Esophagus muscularis mucosa (tissue), 4 donors: ENCODE measurements around the gene KLHL3. TPM values are rescaled to one million over a fixed set of nuclear protein-coding genes. Genes with fewer than 3 reads are reported as not detected.

Experiments
- DNase-seq: peaks from one replicate; pipeline ENCODE4 v3.0.0-alpha.2; 2017; ENCODE audit errors: extremely low spot score
- H3K27ac ChIP-seq, 4 donors: fragments of 200-600 bp; sonication (generic); replicated peaks in 1 of 4; 1 replicate in 3 of 4; 2 replicates in 1 of 4; pipeline ENCODE4 v1.5.1; 2016 to 2019; ENCODE audit warnings: mild to moderate bottlenecking in 1 of 4
- H3K27me3 ChIP-seq, 4 donors: fragments of 200-600 bp; sonication (generic); one replicate each; pipeline versions ENCODE4 v1.5.1 to v1.6.0; 2016 to 2019
- H3K36me3 ChIP-seq, 4 donors: fragments of 200-600 bp; sonication (generic); one replicate each; pipeline ENCODE4 v1.5.1; 2016 to 2019
- H3K4me1 ChIP-seq, 4 donors: fragments of 200-600 bp; sonication (generic); one replicate each; pipeline ENCODE4 v1.5.1; 2016 to 2019
- H3K4me3 ChIP-seq, 4 donors: fragments of 200-600 bp; sonication (generic); 1 replicate in 2 of 4; 2 replicates in 2 of 4; pipeline ENCODE4 v1.5.1; 2016 to 2019; ENCODE audit warnings: mild to moderate bottlenecking in 4 of 4, moderate library complexity in 1 of 4
- H3K9me3 ChIP-seq, 4 donors: fragments of 200-600 bp; sonication (generic); 1 replicate in 3 of 4; 2 replicates in 1 of 4; pipeline ENCODE4 v1.5.1; 2016 to 2019
- CTCF ChIP-seq, 3 experiments: fragments of 200-600 bp in 2 of 3; fragments of 450-650 bp in 1 of 3; sonication (generic) in 2 of 3; IDR thresholded peaks; one replicate each; pipeline ENCODE4 v1.5.1; 2017 to 2019; ENCODE audit warnings: antibody characterized with exemption in 3 of 3, mild to moderate bottlenecking in 2 of 3, moderate library complexity in 1 of 3
- EP300 ChIP-seq: sonication (generic); formaldehyde crosslinking; IDR thresholded peaks from one replicate; pipeline ENCODE4 v1.6.1; 2017; ENCODE audit warnings: antibody characterized with exemption
- POLR2A ChIP-seq: fragments of 450-650 bp; IDR thresholded peaks from one replicate; pipeline ENCODE4 v1.6.1; 2017; ENCODE audit warnings: antibody characterized with exemption, moderate library complexity, mild to moderate bottlenecking, low read depth
- POLR2AphosphoS5 ChIP-seq, 2 donors: sonication (generic); formaldehyde crosslinking; IDR thresholded peaks; one replicate each; pipeline ENCODE4 v1.6.1; 2017; ENCODE audit warnings: antibody characterized with exemption in 2 of 2
- WGBS: methylation state at CpG from one replicate; pipeline ENCODE4 v1.1.5; 2018; 5-methylcytosine and 5-hydroxymethylcytosine counted together
- intact Hi-C: fragments of 100-400 bp; cut with DNase I; formaldehyde crosslinking; loops from one replicate; pipeline ENCODE4 v1.15.1; 2023
- total RNA-seq, 4 donors: library from RNA; depleted of rRNA; stranded (reverse); fragments of >200 nt; gene quantifications; one replicate each; pipeline versions ENCODE4 v1.1.0 to v1.2.1, GENCODE V29; 2016

Gene KLHL3
- total RNA-seq, 4 donors from 2014 or later = 3.0 to 7.8 (median 5.6) TPM

GRCh38 chr5:137761566-137761965 lies 25.7 kb upstream of the KLHL3 start:
- Histone ChIP-seq H3K36me3 (no peaks in the 10 kb centered on the region), H3K27me3 (no peaks in the 10 kb centered on the region), H3K4me3 (no peak overlapping the region), H3K9me3 (no peaks in the 10 kb centered on the region), H3K4me1 (peaks cover 0 to 6% (median 2%) of the 10 kb centered on the region in 4 donors), H3K27ac (no peak overlapping the region)
- intact Hi-C loops = no loop called here
- TF ChIP-seq POLR2AphosphoS5 (IDR thresholded peaks at IDR 0.05) (no peak), EP300 (no peak)
- 84% methylated on average over 3 of the region's 3 CpGs for WGBS
- no peak for DNase-seq

GRCh38 chr5:137760719-137761516 lies 25.0 kb upstream of the KLHL3 start:
- no peak overlapping the region for H3K27ac ChIP-seq
- WGBS = 68% methylated on average over 7 of the region's 7 CpGs
- no peaks in the 10 kb centered on the region for H3K27me3 ChIP-seq
- no peaks in the 10 kb centered on the region for H3K36me3 ChIP-seq
- H3K4me1 ChIP-seq = peaks cover 0 to 6% (median 2%) of the 10 kb centered on the region in 4 donors
- H3K4me3 ChIP-seq = no peak overlapping the region
- no peak for DNase-seq
- TF ChIP-seq POLR2A = no peak
- no peak for TF ChIP-seq CTCF (IDR thresholded peaks at IDR 0.05)
- no peak for TF ChIP-seq EP300
- TF ChIP-seq POLR2AphosphoS5 (IDR thresholded peaks at IDR 0.05) = no peak
- intact Hi-C loops = no loop called here
- H3K9me3 ChIP-seq = no peaks in the 10 kb centered on the region

GRCh38 chr5:137760294-137760693 lies 24.4 kb upstream of the KLHL3 start:
- WGBS = 98% methylated on average over 4 of the region's 4 CpGs
- no peak overlapping the region for H3K27ac ChIP-seq
- no peaks in the 10 kb centered on the region for H3K9me3 ChIP-seq
- H3K36me3 ChIP-seq = no peaks in the 10 kb centered on the region
- intact Hi-C loops = no loop called here
- H3K4me3 ChIP-seq = no peak overlapping the region
- H3K4me1 ChIP-seq = peaks cover 0 to 9% (median 5%) of the 10 kb centered on the region in 4 donors
- H3K27me3 ChIP-seq = no peaks in the 10 kb centered on the region
- no peak for DNase-seq
- TF ChIP-seq CTCF (IDR thresholded peaks at IDR 0.05) = no peak
- no peak for TF ChIP-seq POLR2A
- no peak for TF ChIP-seq EP300
- no peak for TF ChIP-seq POLR2AphosphoS5 (IDR thresholded peaks at IDR 0.05)

GRCh38 chr5:137758715-137759306 lies 22.9 kb upstream of the KLHL3 start:
- H3K27ac ChIP-seq = no peak overlapping the region
- 83% methylated on average over 6 of the region's 6 CpGs for WGBS
- no peak for TF ChIP-seq CTCF (IDR thresholded peaks at IDR 0.05)
- no peak for TF ChIP-seq EP300
- TF ChIP-seq POLR2A = no peak
- no peak for TF ChIP-seq POLR2AphosphoS5 (IDR thresholded peaks at IDR 0.05)
- H3K9me3 ChIP-seq = no peaks in the 10 kb centered on the region
- no peak for DNase-seq
- no peaks in the 10 kb centered on the region for H3K36me3 ChIP-seq
- no peak overlapping the region for H3K4me3 ChIP-seq
- H3K4me1 ChIP-seq = peaks cover 4 to 15% (median 9%) of the 10 kb centered on the region in 4 donors
- intact Hi-C loops = no loop called here
- no peaks in the 10 kb centered on the region for H3K27me3 ChIP-seq

GRCh38 chr5:137758121-137758520 lies 22.2 kb upstream of the KLHL3 start:
- Histone ChIP-seq H3K27ac (no peak overlapping the region), H3K9me3 (no peaks in the 10 kb centered on the region), H3K36me3 (no peaks in the 10 kb centered on the region), H3K4me1 (peaks cover 4 to 15% (median 9%) of the 10 kb centered on the region in 4 donors), H3K4me3 (no peak overlapping the region), H3K27me3 (no peaks in the 10 kb centered on the region)
- DNase-seq = no peak
- 93% methylated on average over 4 of the region's 4 CpGs for WGBS
- intact Hi-C loops = no loop called here
- TF ChIP-seq CTCF (IDR thresholded peaks at IDR 0.05) = no peak
- TF ChIP-seq POLR2AphosphoS5 (IDR thresholded peaks at IDR 0.05) = no peak
- no peak for TF ChIP-seq EP300
- no peak for TF ChIP-seq POLR2A
